CD4-positive, alpha-beta T cell treated with Interleukin-15 for 4 hours (primary cell): ENCODE results near the gene EIF4H.
A peak's percentile ranks its signal among the peaks of the same experiment; 100 is the strongest.
"Not testable (repeated sequence)": the region's sequence is repeated elsewhere in the genome, so short reads cannot be mapped to it uniquely, and the experiment has no call there.

Source experiments
- DNase-seq: peaks from one replicate; pipeline ENCODE4 v3.0.0-alpha.2; 2020; ENCODE audit warnings: low spot score

EIF4H gene

DNA sequence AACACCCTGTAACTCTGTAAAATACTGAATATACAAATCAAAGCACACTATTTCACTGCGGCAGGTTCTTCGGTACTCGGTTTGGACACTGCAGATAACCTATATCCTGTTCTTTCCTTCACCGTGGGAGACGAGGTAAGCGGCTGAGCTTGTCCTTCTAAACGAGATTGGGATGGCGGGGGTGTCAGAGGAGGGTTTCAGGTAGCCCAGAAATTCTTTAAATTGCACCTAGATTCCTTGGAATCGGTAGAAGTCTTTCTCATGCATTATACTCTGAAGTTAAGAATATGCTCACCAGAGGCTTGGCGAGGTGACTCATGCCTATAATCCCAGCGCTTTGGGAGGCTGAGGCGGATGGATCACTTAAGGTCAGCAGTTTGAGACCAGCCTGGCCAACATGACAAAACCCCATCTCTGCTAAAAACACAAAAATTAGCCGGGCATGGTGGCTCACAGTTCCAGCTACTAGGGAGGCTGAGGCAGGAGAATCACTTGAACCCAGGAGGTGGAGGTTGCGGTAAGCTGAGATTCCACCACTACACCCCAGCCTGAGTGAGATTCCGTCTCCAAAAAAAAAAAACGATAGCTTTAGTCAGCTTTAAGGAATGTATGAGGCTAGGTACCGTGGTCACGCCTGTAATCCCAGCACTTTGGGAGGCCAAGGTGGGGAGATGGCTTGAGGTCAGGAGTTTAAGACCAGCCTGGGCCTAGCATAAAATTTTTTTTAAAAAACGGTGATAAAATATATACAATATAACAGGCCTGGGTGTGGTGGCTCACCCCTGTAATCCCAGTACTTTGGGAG, 25.6 kb downstream of the EIF4H start:
- no peak for DNase-seq

DNA sequence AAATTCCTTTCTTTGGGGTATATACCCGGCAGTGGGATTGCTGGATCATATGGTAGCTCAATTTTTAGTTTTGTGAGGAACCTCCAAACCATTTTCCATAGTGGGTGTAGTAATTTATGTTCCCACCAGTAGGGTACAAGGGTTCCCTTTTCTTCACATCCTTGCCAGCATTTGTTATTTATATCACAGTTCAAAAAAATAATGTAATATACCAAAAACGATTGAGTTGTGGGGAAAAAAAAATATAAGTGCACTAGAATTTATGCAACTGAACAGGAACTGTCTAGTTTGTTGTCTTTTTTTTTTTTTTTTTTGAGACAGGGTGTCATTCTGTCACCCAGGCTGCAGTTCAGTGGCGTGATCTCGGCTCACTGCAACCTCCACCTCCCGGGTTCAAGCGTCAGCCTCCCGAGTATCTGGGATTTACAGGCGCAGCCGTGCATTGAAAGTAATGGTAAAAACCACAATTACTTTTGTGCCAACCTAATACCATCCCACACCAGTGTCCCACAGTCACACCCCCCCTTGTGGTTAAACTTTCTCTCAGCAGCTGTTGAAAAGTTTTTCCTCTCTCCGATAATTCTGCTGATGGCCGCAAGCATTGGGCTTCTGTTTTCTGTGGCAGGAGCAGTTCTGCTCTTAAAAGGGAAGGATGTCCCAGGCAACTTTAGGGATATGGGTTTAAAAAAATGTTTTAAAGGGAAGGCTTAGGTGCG, 28.8 kb downstream of the EIF4H start:
- DNase-seq: peak; percentile 33

DNA sequence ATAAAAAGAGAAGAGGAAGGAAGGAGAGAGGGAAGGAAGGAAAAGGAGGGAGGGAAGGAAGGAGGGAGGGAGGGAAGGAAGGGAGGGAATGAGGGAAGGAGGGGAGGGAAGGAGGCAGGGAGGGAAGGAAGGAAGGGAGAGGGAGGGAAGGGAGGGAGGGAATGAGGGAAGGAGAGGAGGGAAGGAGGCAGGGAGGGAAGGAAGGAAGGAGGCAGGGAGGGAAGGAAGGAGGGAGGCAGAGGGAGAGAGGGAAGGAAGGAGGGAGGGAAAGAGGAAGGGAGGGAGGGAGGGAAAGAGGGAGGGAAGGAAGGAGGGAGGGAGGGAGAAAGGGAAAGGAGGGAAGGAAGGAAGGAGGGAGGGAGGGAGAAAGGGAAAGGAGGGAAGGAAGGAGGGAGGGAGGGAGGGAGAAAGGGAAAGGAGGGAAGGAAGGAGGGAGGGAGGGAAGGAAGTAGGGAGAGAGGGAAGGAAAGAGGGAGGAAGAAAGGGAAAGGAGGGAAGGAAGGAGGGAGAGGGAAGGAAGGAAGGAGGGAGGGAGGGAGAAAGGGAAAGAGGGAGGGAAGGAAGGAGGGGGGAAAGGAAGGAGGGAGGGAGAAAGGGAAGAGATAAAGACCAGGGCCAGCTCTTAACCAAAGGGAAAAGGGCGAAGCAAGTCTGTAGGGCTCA, 29.9 kb downstream of the EIF4H start:
- no peak for DNase-seq

DNA sequence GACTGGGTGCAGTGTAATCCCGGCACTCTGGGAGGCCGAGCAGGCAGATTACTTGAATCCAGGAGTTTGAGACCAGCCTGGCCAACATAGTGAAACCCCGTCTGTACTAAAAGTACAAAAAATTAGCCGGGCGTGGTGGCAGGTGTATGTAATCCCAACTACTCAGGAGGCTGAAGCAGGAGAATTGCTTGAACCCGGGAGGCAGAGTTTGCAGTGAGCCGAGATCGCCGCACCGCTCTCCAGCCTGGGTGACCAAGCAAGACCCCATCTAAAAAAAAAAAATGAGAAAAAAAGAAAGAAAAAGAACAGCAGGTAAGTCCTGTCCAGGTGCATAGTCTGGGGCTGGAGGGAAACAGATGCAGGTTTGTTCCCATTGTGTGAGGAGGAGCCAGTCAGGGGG, 31.9 kb downstream of the EIF4H start:
- DNase-seq: not testable (repeated sequence)

DNA sequence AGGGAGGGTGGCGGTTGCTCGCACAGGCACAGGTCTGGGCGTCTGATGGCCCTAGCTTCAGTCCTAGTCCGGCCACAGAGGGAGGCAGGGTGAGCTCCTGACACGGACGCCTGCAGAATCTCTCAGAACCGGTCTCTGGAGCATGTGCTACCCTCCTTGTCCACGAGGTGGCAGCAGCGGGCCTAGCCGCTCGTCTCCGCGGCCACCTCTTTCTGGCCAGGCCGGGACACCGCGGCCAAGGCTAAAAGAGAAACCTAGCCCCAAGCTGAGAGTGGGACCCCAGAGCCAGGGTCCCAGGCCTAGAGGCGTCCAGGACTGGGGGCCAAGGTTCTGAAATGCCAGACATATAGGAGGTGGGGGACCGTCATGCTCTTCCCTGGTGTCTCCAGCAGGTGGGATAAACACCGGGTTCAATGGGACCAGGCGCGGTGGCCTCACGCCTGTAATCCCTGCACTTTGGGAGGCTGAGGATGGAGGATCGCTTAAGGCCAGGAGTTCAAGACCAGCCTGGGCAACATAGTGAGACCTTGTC, 32.5 kb downstream of the EIF4H start:
- peak; percentile 77 for DNase-seq

DNA sequence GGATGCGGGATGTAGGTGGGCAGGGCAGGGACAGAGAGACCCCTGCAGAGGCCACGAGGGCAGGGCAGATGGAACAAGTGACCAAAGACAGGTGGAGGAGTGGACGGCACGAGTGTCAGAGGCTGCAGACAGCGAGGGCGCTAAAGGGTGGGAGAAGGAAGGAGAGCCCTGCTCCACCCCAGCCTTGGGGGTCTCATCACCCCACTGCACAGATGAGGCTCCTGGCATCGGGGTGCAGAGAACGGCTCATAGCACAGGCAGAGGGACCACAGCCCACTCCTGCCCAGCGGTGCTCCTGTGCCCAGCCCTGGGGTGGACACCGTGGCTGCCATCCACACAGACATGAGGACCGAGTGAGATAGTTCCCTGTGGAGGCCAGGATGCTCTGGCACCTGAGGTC, 33.4 kb downstream of the EIF4H start:
- no peak for DNase-seq

DNA sequence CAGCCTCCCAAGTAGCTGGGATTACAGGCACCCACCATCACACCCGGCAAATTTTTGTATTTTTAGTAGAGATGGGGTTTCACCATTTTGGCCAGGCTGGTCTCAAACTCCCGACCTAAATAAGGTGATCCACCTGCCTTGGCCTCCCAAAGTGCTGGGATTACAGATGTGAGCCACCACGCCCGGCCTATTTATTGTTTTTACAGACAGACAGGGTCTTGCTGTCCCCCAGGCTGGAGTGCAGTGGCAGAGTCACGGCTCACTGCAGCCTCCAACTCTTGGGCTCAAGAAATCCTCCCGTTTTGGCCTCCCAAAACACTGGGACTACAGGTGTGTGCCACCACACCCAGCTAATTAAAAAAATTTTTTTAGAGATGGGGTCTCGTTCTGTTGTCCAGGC, 34.1 kb downstream of the EIF4H start:
- not testable (repeated sequence) for DNase-seq

DNA sequence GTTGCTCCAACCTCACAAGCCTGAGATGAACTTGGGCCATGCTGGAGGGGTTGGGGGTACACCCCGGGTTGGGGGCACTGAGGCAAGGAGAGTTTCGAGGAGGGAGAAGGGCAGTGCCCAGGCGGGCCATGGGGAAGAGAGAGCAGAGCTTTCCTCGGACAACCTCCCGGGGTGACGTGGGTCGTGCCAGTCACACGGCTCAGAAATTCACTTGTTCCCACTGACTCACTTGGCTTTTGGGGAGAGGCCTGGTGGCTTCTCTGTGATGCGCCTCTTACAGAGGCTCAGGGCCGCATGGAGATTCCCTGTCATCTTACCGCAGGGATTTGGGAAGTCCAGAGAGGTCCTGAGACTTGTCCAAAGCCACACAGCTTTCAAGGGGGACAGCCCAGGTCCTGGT, 38.5 kb downstream of the EIF4H start:
- DNase-seq: no peak

DNA sequence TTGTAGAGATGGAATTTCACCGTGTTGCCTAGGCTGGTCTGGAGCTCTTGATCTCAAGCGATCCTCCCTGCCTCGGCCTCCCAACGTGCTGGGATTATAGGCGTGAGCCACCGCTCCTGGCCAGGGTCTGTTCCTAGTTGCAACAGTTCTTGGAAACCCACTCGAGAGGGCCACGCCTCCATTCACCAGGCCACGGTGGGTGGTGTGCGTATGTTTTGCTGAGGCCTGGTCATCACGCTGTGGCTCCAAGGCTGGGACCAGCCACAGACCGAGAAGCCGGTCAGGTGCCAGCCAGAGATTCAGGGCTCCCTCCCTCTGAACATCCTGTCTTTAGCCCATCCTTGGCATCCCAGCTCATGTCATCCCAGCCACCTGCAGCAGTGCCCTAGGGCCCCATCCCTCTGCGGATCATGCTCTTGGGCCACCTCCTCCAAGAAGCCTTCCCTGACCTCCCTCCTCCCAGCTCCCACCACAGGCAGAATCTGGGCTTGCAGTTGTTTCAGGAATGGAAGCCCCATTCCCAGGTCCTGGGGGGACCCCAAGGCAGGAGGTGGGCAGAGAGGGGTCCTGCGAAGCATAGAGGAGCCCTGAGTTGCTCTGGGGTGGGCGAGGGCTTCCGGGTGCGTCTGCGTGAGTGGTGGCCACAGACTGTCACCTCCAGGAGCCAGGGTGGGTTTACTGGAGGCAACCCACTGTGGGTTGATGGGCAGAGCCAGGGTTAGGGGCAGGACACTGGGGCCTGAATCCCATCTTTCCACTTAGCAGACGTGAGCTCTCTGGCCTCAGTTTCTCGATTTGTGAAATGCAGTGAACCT, 40.9 kb downstream of the EIF4H start:
- no peak for DNase-seq

DNA sequence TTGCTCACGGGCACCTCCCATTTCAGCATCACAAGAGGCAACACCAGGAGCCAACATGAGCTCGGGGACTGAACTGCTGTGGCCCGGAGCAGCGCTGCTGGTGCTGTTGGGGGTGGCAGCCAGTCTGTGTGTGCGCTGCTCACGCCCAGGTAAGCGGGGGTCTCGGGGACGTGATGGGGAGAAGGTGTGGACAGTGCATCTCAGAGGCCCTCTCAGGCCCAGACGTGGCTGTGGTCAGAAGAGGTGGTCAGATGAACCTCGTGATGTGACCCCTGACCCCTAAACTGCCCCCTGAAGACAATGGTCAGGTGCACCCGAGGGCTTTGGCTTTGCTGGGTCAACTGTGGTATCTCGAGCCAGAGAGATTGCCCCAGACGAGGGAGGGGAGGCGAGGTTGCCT, 41.8 kb downstream of the EIF4H start:
- no peak for DNase-seq

DNA sequence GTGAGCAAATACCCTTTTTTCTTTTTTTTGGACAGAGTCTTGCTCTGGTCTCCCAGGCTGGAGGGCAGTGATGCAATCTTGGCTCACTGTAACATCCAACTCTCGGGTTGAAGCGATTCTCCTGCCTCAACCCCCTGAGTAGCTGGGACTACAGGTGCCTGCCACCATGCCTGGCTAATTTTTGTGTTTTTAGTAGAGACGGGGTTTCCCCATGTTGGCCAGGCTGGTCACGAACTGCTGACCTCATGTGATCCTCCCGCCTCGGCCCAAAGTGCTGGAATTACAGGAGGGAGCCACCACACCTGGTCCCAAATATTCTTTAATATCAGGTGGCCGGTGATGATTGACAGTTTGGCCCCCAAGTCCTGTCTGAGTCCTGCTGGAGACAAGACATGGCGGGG, 42.2 kb downstream of the EIF4H start:
- no peak for DNase-seq

DNA sequence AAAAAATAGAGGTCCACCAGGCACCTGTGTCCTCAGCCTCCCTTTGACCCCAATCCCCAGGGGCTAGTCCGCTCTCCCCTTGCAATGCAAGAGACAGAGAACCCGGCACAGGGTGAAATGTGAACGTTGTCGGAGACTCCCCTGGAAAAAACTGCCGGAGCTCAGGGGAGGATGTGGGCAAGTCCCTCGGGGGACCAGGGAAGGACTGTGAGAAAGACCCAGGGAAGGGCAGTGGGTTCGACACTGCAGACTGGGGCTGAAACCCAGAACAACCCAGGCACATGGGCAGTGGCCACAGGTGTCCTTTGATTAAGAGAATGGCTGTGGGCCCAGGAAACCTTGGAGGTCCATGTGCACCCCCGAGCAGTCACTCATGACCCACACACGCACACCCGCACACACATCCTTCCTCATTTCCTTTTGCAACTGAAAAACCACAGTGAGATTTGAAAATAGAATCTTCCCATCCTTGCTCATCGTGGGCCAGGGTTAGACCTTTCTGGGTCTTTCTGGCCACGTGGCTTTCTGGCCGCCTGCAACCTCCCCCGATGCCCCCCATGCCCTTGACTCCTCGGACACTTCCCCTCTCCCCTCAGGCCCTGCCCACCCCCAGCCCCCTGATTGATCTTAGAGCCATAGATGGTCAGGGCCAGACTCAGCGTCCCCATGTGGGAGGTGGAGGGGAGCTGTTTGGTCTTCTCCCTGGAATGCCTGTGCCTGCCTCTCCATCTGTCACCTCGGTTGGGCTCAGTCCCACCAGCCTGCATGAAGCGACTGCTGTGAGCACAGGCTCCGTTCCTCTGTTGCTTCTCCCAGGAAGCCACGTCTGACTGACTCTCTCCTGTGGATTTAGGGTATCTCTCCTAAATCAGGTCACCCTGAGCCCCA, 43.5 kb downstream of the EIF4H start:
- no peak for DNase-seq

DNA sequence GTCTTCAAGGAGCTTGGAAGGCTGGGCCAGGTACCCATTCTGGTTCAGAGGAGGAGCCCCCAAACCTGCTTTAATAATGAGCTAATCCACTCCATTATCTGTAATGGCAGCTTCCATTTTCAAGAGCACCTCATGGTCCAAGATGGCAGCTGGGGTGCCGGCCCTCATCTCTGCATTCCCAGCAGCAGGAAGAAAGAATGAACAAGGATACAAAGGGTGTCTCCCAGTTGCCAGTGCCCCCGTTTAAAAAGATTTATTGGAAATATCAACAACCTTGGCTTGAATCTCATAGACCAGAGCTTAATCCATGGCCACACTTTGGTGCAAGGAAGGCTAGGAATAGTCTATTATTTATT, 44.2 kb downstream of the EIF4H start:
- DNase-seq: no peak

DNA sequence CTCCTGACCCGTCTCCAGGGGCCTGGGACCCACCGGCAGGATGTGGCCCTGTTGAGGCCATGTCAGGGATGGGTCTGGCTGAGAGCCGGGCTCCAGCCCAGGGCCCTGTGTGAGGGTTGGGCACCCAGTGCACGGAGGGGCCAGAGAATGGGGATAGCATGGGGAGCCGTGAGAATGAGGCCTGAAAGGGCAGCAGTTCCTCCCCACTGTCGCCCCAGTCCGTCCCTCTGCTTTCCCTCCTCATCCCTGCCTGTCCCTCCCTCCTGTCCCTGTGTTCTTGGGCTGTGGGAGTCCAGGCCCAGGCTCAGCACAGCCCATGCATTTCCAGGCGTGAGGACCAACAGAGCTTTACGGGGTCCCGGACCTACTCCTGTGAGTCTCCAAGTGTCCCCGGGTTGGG, 45.3 kb downstream of the EIF4H start:
- DNase-seq: no peak

DNA sequence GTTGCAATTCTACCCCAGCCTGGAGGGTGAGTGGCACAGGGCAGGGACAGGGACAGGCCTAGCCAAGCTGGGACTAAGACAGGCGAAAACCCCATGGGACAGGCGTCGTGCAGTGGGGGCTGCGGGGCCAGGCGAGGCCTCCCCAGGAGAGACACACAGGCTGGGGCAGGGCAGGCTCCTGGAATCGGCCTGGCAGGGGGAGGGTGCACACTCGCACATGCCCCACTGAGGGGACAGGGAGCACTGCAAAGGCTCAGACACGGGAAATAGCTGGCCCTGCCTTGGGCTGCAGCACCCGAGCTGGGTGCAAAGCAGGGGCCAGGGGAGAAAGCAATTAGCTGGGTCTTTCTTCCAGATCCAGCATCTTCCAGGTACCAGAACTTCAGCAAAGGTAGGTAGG, 46.1 kb downstream of the EIF4H start:
- DNase-seq: no peak

DNA sequence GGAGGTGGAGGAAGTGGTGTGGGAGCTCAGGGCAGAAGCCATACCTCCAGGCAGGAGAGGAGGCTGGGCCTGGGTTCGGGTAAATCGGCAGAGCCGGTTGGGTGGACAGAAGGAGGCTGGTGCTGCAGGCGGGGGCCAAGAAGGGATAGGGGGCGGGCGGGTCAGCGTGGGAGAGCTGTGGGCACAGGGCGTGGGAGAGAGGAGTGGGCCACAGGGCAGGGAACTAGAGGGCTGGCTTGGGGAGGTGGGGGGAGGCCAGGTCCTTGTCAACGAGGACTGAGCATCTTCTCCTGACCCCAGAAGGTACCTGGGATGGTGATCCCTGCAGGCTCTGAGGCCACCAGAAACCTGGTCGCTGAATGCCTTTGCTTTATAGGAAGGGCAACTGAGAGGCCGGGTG, 47.6 kb downstream of the EIF4H start:
- DNase-seq: no peak

DNA sequence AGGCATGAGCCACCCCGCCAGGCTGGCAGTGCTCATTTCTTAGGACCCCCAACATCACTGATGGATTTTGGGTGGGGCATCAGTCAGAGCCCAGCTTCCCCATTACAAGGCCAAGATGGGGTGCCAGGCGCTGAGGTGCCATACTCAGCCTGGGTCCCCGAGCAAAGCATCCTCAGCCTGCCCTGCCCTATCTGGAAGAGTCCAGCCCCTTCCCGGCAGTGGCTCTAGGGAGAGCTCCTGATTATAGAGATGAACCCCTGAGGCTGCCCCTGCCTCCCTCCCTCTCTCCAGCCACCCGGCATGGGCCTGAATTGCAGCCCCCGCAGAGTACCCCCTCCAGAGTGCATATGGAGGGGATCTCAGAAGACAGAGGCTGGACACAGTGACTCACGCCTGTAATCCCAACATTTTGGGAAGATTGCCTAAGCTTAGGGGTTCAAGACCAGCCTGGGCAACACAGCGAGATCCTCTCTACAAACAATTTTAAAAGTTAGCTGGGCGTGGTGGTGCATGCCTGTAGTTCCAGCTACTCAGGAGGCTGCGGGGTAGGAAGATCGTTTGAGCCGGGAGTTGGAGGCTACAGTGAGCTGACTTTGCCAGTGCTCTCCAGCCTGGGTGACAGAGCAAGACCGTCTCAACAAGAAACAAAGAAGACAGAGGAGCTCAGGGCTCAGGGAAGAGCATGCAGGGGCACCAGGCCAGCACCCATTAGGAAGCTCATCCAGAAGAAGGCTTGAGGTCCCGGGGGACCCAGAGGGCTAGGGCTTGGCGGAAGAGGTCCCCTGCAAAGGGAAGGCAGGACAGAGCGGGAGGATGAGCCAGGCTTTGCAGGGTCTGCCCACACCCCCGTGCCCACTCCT, 48.9 kb downstream of the EIF4H start:
- DNase-seq: no peak

DNA sequence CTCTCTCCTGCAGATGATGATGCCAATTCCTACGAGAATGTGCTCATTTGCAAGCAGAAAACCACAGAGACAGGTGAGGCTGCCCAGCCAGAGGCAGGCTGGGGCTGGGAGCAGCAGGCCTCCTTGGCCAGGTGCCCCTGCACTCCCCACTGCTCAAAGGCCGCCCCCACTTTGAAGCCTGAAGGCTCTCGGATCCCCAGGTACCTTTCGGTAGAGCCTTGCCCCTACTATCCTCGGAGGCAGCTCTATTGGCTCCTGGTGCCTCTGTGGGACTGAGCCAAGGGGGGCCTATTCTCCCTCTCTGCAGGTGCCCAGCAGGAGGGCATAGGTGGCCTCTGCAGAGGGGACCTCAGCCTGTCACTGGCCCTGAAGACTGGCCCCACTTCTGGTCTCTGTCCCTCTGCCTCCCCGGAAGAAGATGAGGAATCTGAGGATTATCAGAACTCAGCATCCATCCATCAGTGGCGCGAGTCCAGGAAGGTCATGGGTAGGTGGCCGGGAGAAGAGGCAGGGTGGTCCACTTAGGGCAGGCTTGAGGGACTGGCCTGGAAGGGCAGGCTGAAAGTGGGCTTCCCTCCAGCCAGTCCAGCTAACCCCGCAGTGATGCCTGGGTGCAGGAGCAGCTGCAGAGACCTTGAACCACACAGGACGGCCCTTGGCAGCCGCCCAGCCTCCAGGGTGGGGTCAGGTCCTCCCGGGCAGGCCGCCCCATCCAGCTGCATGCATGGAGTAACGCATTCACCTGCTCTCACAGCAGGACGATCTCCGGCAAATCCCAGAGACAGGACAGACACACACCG, 49.8 kb downstream of the EIF4H start:
- DNase-seq: no peak

DNA sequence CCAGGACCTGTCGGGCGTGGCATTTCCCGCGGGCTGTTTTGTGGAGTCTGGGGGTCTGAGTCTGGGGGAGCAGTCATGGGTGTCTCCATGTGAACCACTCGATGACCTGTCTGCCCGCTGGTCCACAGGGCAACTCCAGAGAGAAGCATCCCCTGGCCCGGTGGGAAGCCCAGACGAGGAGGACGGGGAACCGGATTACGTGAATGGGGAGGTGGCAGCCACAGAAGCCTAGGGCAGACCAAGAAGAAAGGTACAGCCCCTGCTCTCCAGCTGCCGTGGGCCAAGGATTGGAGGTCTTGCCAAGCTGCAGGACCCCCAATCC, 50.3 kb downstream of the EIF4H start:
- no peak for DNase-seq
